ENCODE data around the gene SMYD3. TPM values are rescaled to one million over a fixed set of nuclear protein-coding genes. Genes with fewer than 3 reads are reported as not detected.

SMYD3 gene
- total and polyA plus RNA-seq, 2 donors (not counting 3 experiments of a cell fraction or from before 2014, with no cell fraction given), result 16.0 to 32.1 TPM

GRCh38 chr1:245896258-245896657 lies 610.8 kb downstream of the SMYD3 start:
- no peaks in the 10 kb centered on the region for H3K4me1 ChIP-seq (ENCODE audit: control insufficient read depth, extremely low read depth, insufficient read depth, low read length)
- ChIA-PET POLR2A (no interaction called here), CTCF (no interaction called here)
- DNase-seq (ENCODE audit: low read depth, low spot score), result no peak
- dilution Hi-C loops (cut with MboI; ENCODE audit: extremely low pct_ligation_motif_present, low sequenced_read_pairs), result no loop called here
- TF ChIP-seq MYC (IDR thresholded peaks at IDR 0.05; ENCODE audit: low read depth, low read length), result no peak
- TF ChIP-seq POLR2AphosphoS5 (IDR thresholded peaks at IDR 0.05; ENCODE audit: insufficient read depth, low read depth, low read length), result no peak
- TF ChIP-seq EZH2 (IDR thresholded peaks at IDR 0.05; ENCODE audit: borderline replicate concordance, low read depth, low read length, severe bottlenecking), result no peak
- TF ChIP-seq CTCF (IDR thresholded peaks at IDR 0.05; ENCODE audit: extremely low read depth in 1 of 2, insufficient read depth in 1 of 2, low read depth in 1 of 2, low read length in 2 of 2), result no peak
- TF ChIP-seq POLR2A (IDR thresholded peaks at IDR 0.05; ENCODE audit: low read depth, low read length), result no peak
- no peak for TF ChIP-seq FOS (IDR thresholded peaks at IDR 0.05; ENCODE audit: borderline replicate concordance, insufficient read depth, low read length)
- no peak for TF ChIP-seq GATA2 (IDR thresholded peaks at IDR 0.05; ENCODE audit: insufficient read depth, insufficient read length, low read depth, low read length)
- no peak for TF ChIP-seq MAX (IDR thresholded peaks at IDR 0.05; ENCODE audit: insufficient read depth, insufficient read length)
- H4K20me1 ChIP-seq (replicated peaks; ENCODE audit: control insufficient read depth, extremely low read depth, insufficient read depth, low read length), result no peaks in the 10 kb centered on the region
- no peaks in the 10 kb centered on the region for H3K9me1 ChIP-seq (replicated peaks; ENCODE audit: control insufficient read depth, extremely low read depth, insufficient read depth, low read length)
- FAIRE-seq, result no peak
- no peak overlapping the region for H3K9ac ChIP-seq (replicated peaks; ENCODE audit: extremely low read depth, insufficient read depth, low read length)
- no peak overlapping the region for H3K4me2 ChIP-seq (ENCODE audit: insufficient read depth, low read length)
- H3K4me3 ChIP-seq (replicated peaks in 1 of 3; ENCODE audit: insufficient read depth in 1 of 3, low read depth in 1 of 3, low read length in 3 of 3), result no peak overlapping the region
- H3K36me3 ChIP-seq (ENCODE audit: control insufficient read depth in 2 of 2, extremely low read depth in 1 of 2, insufficient read depth in 2 of 2, low read length in 2 of 2), result no peaks in the 10 kb centered on the region
- intact Hi-C loops (cut with micrococcal nuclease), result no loop called here
- no TSS peak for BruUV-seq (replicated peaks)
- H3K79me2 ChIP-seq (ENCODE audit: control insufficient read depth, insufficient read depth, low read length), result no peaks in the 10 kb centered on the region
- H3K27me3 ChIP-seq (ENCODE audit: control insufficient read depth in 2 of 2, insufficient read depth in 2 of 2, low read length in 2 of 2), result no peaks in the 10 kb centered on the region
- H2AFZ ChIP-seq (ENCODE audit: low read depth, low read length), result no peak overlapping the region
- H3K9me3 ChIP-seq (replicated peaks; ENCODE audit: control insufficient read depth, insufficient read depth, low read length), result no peaks in the 10 kb centered on the region
- H3K27ac ChIP-seq (ENCODE audit: insufficient read depth, low read depth, low read length), result no peak overlapping the region
